HEK293 (cell line): ENCODE measurements around the gene MED25.

ENCODE experiments used
- CTCF ChIA-PET: fragments of 350-600 bp; formaldehyde crosslinking; extraction: SDS; loops from one replicate; lab custom pipeline; 2021; ENCODE audit warnings: antibody characterized with exemption; lab: Yijun Ruan, JAX
- POLR2A ChIA-PET: fragments of 300-600 bp; formaldehyde crosslinking; extraction: SDS; loops from one replicate; lab custom pipeline; 2020; ENCODE audit warnings: antibody characterized with exemption, inconsistent platforms; lab: Yijun Ruan, JAX
- H3K27ac ChIP-seq: fragments of 200-500 bp; sonication (Bioruptor generic); 2 replicates; pipeline ENCODE4 v1.5.1; 2014; ENCODE audit warnings: low read depth, low read length, control low read depth, inconsistent platforms; ENCODE audit errors: extremely low read depth
- H3K36me3 ChIP-seq, 2 experiments: fragments of 200-500 bp in 1 of 2; sonication (Bioruptor generic) in 1 of 2; 1 replicate in 1 of 2; 2 replicates in 1 of 2; pipeline ENCODE4 v1.5.1; 2014 to 2017; ENCODE audit warnings: inconsistent platforms in 2 of 2, low read length in 2 of 2; ENCODE audit not compliant: control insufficient read depth in 2 of 2, insufficient read depth in 1 of 2
- H3K4me1 ChIP-seq: fragments of 200-500 bp; sonication (Bioruptor generic); 2 replicates; pipeline ENCODE4 v1.5.1; 2014; ENCODE audit warnings: mild to moderate bottlenecking, low read length, inconsistent platforms; ENCODE audit not compliant: control insufficient read depth, insufficient read depth
- H3K4me3 ChIP-seq: 2 replicates; pipeline ENCODE4 v1.5.1; 2011; ENCODE audit warnings: low read depth, mild to moderate bottlenecking, control low read depth, low read length, moderate library complexity
- H3K9me3 ChIP-seq: fragments of 200-500 bp; sonication (Bioruptor generic); 2 replicates; pipeline ENCODE4 v1.5.1; 2014; ENCODE audit warnings: low read depth, low read length, inconsistent platforms; ENCODE audit not compliant: control insufficient read depth, insufficient read depth
- BCL11A ChIP-seq: fragments of 450-650 bp; formaldehyde crosslinking; IDR thresholded peaks from 2 replicates; pipeline ENCODE4 v1.5.1; 2016; ENCODE audit warnings: low read depth, missing biosample characterization, missing genetic modification characterization
- EGR2 ChIP-seq: fragments of 450-650 bp; formaldehyde crosslinking; IDR thresholded peaks from 2 replicates; pipeline ENCODE4 v1.5.1; 2016; ENCODE audit warnings: low read depth, missing biosample characterization, missing genetic modification characterization
- INSM2 ChIP-seq: fragments of 450-650 bp; formaldehyde crosslinking; IDR thresholded peaks from 2 replicates; pipeline ENCODE4 v1.5.1; 2016; ENCODE audit warnings: missing biosample characterization, missing genetic modification characterization
- KLF1 ChIP-seq: fragments of 450-650 bp; formaldehyde crosslinking; IDR thresholded peaks from 2 replicates; pipeline ENCODE4 v1.5.1; 2016; ENCODE audit warnings: missing biosample characterization, missing genetic modification characterization
- KLF7 ChIP-seq: fragments of 450-650 bp; formaldehyde crosslinking; IDR thresholded peaks from 2 replicates; pipeline ENCODE4 v1.5.1; 2016; ENCODE audit warnings: missing biosample characterization, missing genetic modification characterization, borderline replicate concordance
- PRDM1 ChIP-seq: fragments of 450-650 bp; formaldehyde crosslinking; IDR thresholded peaks from 2 replicates; pipeline ENCODE4; 2016; ENCODE audit warnings: missing biosample characterization, missing genetic modification characterization
- ZBTB49 ChIP-seq: fragments of 450-650 bp; formaldehyde crosslinking; IDR thresholded peaks from 2 replicates; pipeline ENCODE4 v1.5.1; 2016; ENCODE audit warnings: missing biosample characterization, missing genetic modification characterization, low read depth
- ZFHX2 ChIP-seq: fragments of 450-650 bp; formaldehyde crosslinking; conservative IDR thresholded peaks from 2 replicates; pipeline ENCODE4 v1.5.1; 2016; ENCODE audit warnings: missing biosample characterization, missing genetic modification characterization
- ZFP37 ChIP-seq: fragments of 450-650 bp; formaldehyde crosslinking; IDR thresholded peaks from 2 replicates; pipeline ENCODE4 v1.5.1; 2016; ENCODE audit warnings: missing biosample characterization, missing genetic modification characterization
- ZIC2 ChIP-seq: fragments of 450-650 bp; formaldehyde crosslinking; IDR thresholded peaks from 2 replicates; pipeline ENCODE4 v1.5.1; 2016; ENCODE audit warnings: missing biosample characterization, missing genetic modification characterization
- ZNF112 ChIP-seq: fragments of 450-650 bp; formaldehyde crosslinking; IDR thresholded peaks from 2 replicates; pipeline ENCODE4 v1.5.0; 2017; ENCODE audit warnings: missing biosample characterization, missing genetic modification characterization
- ZNF133 ChIP-seq: fragments of 450-650 bp; formaldehyde crosslinking; IDR thresholded peaks from 2 replicates; pipeline ENCODE4 v1.5.1; 2016; ENCODE audit warnings: missing biosample characterization, missing genetic modification characterization
- ZNF155 ChIP-seq: fragments of 450-650 bp; formaldehyde crosslinking; IDR thresholded peaks from 2 replicates; pipeline ENCODE4 v1.5.1; 2016; ENCODE audit warnings: missing biosample characterization, missing genetic modification characterization
- ZNF18 ChIP-seq: fragments of 450-650 bp; formaldehyde crosslinking; IDR thresholded peaks from 2 replicates; pipeline ENCODE4 v1.5.1; 2016; ENCODE audit warnings: missing biosample characterization, missing genetic modification characterization
- ZNF404 ChIP-seq: fragments of 450-650 bp; formaldehyde crosslinking; IDR thresholded peaks from 2 replicates; pipeline ENCODE4 v1.5.1; 2017; ENCODE audit warnings: missing biosample characterization, missing genetic modification characterization
- ZNF423 ChIP-seq: fragments of 450-650 bp; formaldehyde crosslinking; IDR thresholded peaks from 2 replicates; pipeline ENCODE4 v1.5.1; 2016; ENCODE audit warnings: missing biosample characterization, missing genetic modification characterization
- ZNF555 ChIP-seq: fragments of 450-650 bp; formaldehyde crosslinking; conservative IDR thresholded peaks from 2 replicates; pipeline ENCODE4 v1.5.1; 2017; ENCODE audit warnings: missing biosample characterization, mild to moderate bottlenecking, missing genetic modification characterization, inconsistent platforms
- ZNF561 ChIP-seq: fragments of 450-650 bp; IDR thresholded peaks from 2 replicates; pipeline ENCODE4 v1.5.1; 2018; ENCODE audit warnings: missing biosample characterization, missing genetic modification characterization, borderline replicate concordance
- ZNF76 ChIP-seq: fragments of 450-650 bp; formaldehyde crosslinking; IDR thresholded peaks from 2 replicates; pipeline ENCODE4; 2016; ENCODE audit warnings: low read depth, missing biosample characterization, missing genetic modification characterization, borderline replicate concordance
- ZNF768 ChIP-seq: fragments of 450-650 bp; formaldehyde crosslinking; IDR thresholded peaks from 2 replicates; pipeline ENCODE4 v1.5.1; 2018; ENCODE audit warnings: missing biosample characterization, mild to moderate bottlenecking, missing genetic modification characterization
- ZNF830 ChIP-seq: fragments of 450-650 bp; IDR thresholded peaks from 2 replicates; pipeline ENCODE4 v1.5.0; 2018; ENCODE audit warnings: missing biosample characterization, missing genetic modification characterization, low read depth, mild to moderate bottlenecking, moderate library complexity
- TF ChIP-seq, protein P1 (sequence below): fragments of 450-650 bp; formaldehyde crosslinking; IDR thresholded peaks from 2 replicates; pipeline ENCODE4 v1.5.1; 2016; ENCODE audit warnings: missing biosample characterization, missing genetic modification characterization
- TF ChIP-seq, protein P2 (sequence below): fragments of 450-650 bp; formaldehyde crosslinking; IDR thresholded peaks from 2 replicates; pipeline ENCODE4 v1.5.1; 2016; ENCODE audit warnings: missing biosample characterization, missing genetic modification characterization

MED25 gene

GRCh38 chr19:49775742-49776370 lies 42.2 kb upstream of the MED25 start:
- no peaks in the 10 kb centered on the region for H3K9me3 ChIP-seq
- TF ChIP-seq ZNF561 (tag by site-specific recombination) (no peak), ZIC2 (tag by site-specific recombination) (peak; percentile 44; the same call in 1 of the 2 replicates), ZNF76 (tag by site-specific recombination) (no peak), EGR2 (tag by site-specific recombination) (peak; percentile 59), ZFHX2 (peak; percentile 80), KLF1 (tag by site-specific recombination) (peak; percentile 64; the same call in 1 of the 2 replicates)
- H3K36me3 ChIP-seq = peaks cover 9 to 11% of the 10 kb centered on the region in 2 experiments; a peak in 2 of 3 replicates
- H3K4me1 ChIP-seq = no peaks in the 10 kb centered on the region
- H3K27ac ChIP-seq = no peak overlapping the region
- ChIA-PET CTCF (interaction anchor here (0.5 kb wide), 1 partner anchor 230 kb away, joined by 3 read pairs; no protein-coding TSS in a partner anchor), POLR2A (interaction anchor here (1.2 kb wide), 1 partner anchor 9 kb away, joined by 3 read pairs; the partner anchor contains the start of gene AP2A1)
- no peak overlapping the region for H3K4me3 ChIP-seq

DNA sequence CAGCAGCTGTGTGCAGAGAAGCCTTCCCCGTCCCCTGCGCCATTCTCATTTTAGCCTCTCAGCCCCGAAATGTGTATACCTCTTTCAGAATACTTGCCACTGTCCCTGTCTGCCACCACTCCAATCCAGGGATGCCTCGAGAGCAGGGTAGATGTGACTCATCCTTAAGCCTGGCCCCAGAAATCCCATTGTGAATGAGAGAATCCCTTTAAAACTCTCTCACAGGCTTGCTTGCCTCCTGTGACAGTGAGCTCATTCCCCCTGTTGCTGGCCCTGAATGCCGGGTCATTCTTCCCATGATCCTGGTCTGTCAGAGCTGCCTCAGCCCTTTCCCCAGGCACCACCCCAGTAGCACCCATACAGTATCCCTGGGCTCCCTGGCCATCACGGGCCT lies 41.7 kb upstream of the MED25 start:
- TF ChIP-seq PRDM1 (tag by site-specific recombination) = no peak
- no peak for TF ChIP-seq ZNF423 (tag by site-specific recombination)
- TF ChIP-seq ZFP37 (tag by site-specific recombination) = no peak
- TF ChIP-seq ZBTB49 (tag by site-specific recombination) = no peak
- TF ChIP-seq INSM2 = no peak
- TF ChIP-seq ZNF155 (tag by site-specific recombination) = no peak
- TF ChIP-seq ZNF768 (tag by site-specific recombination) = no peak
- TF ChIP-seq ZNF133 (tag by site-specific recombination) = no peak
- TF ChIP-seq, protein P1, sequence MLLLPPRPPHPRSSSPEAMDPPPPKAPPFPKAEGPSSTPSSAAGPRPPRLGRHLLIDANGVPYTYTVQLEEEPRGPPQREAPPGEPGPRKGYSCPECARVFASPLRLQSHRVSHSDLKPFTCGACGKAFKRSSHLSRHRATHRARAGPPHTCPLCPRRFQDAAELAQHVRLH = no peak
- POLR2A ChIA-PET = interaction anchor here (1.2 kb wide), 1 partner anchor 10 kb away, joined by 3 read pairs; the partner anchor contains the start of gene AP2A1
- H3K4me3 ChIP-seq = no peak overlapping the region
- no peaks in the 10 kb centered on the region for H3K9me3 ChIP-seq
- no peak overlapping the region for H3K27ac ChIP-seq
- CTCF ChIA-PET = interaction anchor here (0.5 to 0.7 kb wide), 2 partner anchors 10 to 230 kb away, joined by 3 read pairs; no protein-coding TSS in a partner anchor
- peaks cover 9 to 14% of the 10 kb centered on the region in 2 experiments; a peak in 2 of 3 replicates for H3K36me3 ChIP-seq
- no peaks in the 10 kb centered on the region for H3K4me1 ChIP-seq

- ChIA-PET CTCF (interaction anchor here (0.7 to 1.0 kb wide), 2 partner anchors 8 to 22 kb away, joined by 3 to 5 read pairs; no protein-coding TSS in a partner anchor), POLR2A (interaction anchor here (0.5 kb wide), 1 partner anchor 234 kb away, joined by 6 read pairs; no protein-coding TSS in a partner anchor)
- Histone ChIP-seq H3K9me3 (no peaks in the 10 kb centered on the region), H3K27ac (no peak overlapping the region), H3K4me1 (no peaks in the 10 kb centered on the region), H3K4me3 (no peak overlapping the region), H3K36me3 (peaks cover 21 to 35% of the 10 kb centered on the region in 2 experiments; a peak in 2 of 3 replicates)
- TF ChIP-seq, protein P2, sequence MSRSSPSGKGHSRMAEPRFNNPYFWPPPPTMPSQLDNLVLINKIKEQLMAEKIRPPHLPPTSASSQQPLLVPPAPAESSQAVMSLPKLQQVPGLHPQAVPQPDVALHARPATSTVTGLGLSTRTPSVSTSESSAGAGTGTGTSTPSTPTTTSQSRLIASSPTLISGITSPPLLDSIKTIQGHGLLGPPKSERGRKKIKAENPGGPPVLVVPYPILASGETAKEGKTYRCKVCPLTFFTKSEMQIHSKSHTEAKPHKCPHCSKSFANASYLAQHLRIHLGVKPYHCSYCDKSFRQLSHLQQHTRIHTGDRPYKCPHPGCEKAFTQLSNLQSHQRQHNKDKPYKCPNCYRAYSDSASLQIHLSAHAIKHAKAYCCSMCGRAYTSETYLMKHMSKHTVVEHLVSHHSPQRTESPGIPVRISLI (tag by site-specific recombination) = no peak
- TF ChIP-seq ZNF18 = no peak
- TF ChIP-seq ZNF112 (tag by site-specific recombination) = no peak
- TF ChIP-seq ZNF404 (tag by site-specific recombination) = no peak
- TF ChIP-seq ZNF555 (tag by site-specific recombination) = no peak
- no peak for TF ChIP-seq BCL11A (tag by site-specific recombination)
- TF ChIP-seq KLF7 (tag by site-specific recombination) = no peak
- no peak for TF ChIP-seq ZNF830 (tag by site-specific recombination)
These were observed 38.1 kb upstream of the MED25 start for GRCh38 chr19:49779731-49780555.
